Measurements from ENCODE around the gene CORO7.

The CORO7 gene

DNA sequence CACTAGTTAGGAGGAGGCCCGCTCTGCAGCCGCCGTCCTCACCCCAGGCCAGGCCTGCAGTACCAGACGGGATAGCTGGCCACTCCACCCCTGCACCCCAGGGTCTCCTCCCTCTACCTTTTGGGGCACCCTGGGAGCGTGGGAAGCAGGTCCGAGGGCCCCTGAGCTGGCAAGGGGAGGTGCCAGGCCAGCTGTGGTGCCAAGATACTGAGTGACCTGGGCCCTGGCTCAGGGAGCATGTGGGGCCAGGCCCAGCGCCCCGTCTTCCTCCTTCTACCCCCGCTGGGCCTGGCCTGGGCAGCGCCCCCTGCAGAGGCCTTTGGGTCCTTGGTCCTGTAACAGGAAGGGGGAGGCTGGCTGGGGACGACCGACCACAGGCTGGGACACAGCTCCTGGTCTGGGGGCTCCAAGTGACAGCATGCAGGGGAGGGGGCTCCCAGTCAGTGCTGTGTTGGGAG lies 78.2 kb downstream of the CORO7 start:
- TF ChIP-seq GABPA (IDR thresholded peaks at IDR 0.05; ENCODE audit: low read depth) (no peak), SPI1 (IDR thresholded peaks at IDR 0.05; ENCODE audit: borderline replicate concordance, low read depth) (no peak)
- TF ChIP-seq, protein P1, sequence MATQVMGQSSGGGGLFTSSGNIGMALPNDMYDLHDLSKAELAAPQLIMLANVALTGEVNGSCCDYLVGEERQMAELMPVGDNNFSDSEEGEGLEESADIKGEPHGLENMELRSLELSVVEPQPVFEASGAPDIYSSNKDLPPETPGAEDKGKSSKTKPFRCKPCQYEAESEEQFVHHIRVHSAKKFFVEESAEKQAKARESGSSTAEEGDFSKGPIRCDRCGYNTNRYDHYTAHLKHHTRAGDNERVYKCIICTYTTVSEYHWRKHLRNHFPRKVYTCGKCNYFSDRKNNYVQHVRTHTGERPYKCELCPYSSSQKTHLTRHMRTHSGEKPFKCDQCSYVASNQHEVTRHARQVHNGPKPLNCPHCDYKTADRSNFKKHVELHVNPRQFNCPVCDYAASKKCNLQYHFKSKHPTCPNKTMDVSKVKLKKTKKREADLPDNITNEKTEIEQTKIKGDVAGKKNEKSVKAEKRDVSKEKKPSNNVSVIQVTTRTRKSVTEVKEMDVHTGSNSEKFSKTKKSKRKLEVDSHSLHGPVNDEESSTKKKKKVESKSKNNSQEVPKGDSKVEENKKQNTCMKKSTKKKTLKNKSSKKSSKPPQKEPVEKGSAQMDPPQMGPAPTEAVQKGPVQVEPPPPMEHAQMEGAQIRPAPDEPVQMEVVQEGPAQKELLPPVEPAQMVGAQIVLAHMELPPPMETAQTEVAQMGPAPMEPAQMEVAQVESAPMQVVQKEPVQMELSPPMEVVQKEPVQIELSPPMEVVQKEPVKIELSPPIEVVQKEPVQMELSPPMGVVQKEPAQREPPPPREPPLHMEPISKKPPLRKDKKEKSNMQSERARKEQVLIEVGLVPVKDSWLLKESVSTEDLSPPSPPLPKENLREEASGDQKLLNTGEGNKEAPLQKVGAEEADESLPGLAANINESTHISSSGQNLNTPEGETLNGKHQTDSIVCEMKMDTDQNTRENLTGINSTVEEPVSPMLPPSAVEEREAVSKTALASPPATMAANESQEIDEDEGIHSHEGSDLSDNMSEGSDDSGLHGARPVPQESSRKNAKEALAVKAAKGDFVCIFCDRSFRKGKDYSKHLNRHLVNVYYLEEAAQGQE (IDR thresholded peaks at IDR 0.05; ENCODE audit: insufficient replicate concordance, low read depth), result no peak
- Histone ChIP-seq H3K27ac (replicated peaks) (no peak overlapping the region), H3K4me3 (replicated peaks; ENCODE audit: insufficient read depth, low read length) (no peak overlapping the region), H3K27me3 (ENCODE audit: insufficient read depth, poor library complexity, severe bottlenecking) (no peaks in the 10 kb centered on the region)
- no peak for DNase-seq (ENCODE audit: low read depth in 1 of 2, low spot score in 1 of 2)

GRCh38 chr16:4337540-4338088 lies 78.8 kb downstream of the CORO7 start:
- TF ChIP-seq, protein P2, sequence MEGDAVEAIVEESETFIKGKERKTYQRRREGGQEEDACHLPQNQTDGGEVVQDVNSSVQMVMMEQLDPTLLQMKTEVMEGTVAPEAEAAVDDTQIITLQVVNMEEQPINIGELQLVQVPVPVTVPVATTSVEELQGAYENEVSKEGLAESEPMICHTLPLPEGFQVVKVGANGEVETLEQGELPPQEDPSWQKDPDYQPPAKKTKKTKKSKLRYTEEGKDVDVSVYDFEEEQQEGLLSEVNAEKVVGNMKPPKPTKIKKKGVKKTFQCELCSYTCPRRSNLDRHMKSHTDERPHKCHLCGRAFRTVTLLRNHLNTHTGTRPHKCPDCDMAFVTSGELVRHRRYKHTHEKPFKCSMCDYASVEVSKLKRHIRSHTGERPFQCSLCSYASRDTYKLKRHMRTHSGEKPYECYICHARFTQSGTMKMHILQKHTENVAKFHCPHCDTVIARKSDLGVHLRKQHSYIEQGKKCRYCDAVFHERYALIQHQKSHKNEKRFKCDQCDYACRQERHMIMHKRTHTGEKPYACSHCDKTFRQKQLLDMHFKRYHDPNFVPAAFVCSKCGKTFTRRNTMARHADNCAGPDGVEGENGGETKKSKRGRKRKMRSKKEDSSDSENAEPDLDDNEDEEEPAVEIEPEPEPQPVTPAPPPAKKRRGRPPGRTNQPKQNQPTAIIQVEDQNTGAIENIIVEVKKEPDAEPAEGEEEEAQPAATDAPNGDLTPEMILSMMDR (IDR thresholded peaks at IDR 0.05; ENCODE audit: insufficient read depth, low read length), result no peak
- TF ChIP-seq GABPA (IDR thresholded peaks at IDR 0.05; ENCODE audit: low read depth), result no peak
- TF ChIP-seq POLR2AphosphoS5 (IDR thresholded peaks at IDR 0.05; ENCODE audit: low read depth), result no peak; the same call in 1 of the 2 replicates
- no peak for TF ChIP-seq SPI1 (IDR thresholded peaks at IDR 0.05; ENCODE audit: borderline replicate concordance, low read depth)
- TF ChIP-seq, protein P1 (IDR thresholded peaks at IDR 0.05; ENCODE audit: insufficient replicate concordance, low read depth), result no peak
- no peak overlapping the region for H3K27ac ChIP-seq (replicated peaks)
- DNase-seq (ENCODE audit: low read depth in 1 of 2, low spot score in 1 of 2), result no peak
- peaks cover 3% of the 10 kb centered on the region for H3K27me3 ChIP-seq (ENCODE audit: insufficient read depth, poor library complexity, severe bottlenecking)
- no peak overlapping the region for H3K4me3 ChIP-seq (replicated peaks; ENCODE audit: insufficient read depth, low read length)

DNA sequence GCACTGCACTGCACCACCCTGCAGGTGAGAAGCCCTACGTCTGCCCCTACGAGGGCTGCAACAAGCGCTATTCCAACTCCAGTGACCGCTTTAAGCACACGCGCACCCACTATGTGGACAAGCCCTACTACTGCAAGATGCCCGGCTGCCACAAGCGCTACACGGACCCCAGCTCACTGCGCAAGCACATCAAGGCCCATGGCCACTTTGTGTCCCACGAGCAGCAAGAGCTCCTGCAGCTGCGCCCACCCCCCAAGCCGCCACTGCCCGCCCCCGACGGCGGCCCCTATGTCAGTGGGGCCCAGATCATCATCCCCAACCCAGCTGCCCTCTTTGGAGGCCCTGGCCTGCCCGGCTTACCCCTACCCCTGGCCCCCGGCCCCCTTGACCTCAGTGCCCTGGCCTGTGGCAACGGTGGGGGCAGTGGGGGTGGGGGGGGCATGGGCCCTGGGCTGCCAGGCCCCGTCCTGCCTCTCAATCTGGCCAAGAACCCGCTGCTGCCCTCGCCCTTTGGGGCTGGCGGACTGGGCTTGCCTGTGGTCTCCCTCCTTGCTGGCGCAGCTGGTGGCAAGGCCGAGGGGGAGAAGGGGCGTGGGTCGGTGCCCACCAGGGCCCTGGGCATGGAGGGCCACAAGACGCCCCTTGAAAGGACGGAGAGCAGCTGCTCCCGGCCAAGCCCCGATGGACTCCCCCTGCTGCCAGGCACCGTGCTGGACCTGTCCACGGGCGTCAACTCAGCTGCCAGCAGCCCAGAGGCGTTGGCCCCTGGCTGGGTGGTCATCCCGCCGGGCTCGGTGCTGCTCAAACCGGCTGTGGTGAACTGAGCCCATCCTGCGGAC lies 79.5 kb downstream of the CORO7 start:
- peaks cover 3% of the 10 kb centered on the region for H3K27me3 ChIP-seq (ENCODE audit: insufficient read depth, poor library complexity, severe bottlenecking)
- no peak for DNase-seq (ENCODE audit: low read depth in 1 of 2, low spot score in 1 of 2)
- H3K4me3 ChIP-seq (replicated peaks; ENCODE audit: insufficient read depth, low read length), result no peak overlapping the region
- no peak overlapping the region for H3K27ac ChIP-seq (replicated peaks)
- TF ChIP-seq, protein P1 (IDR thresholded peaks at IDR 0.05; ENCODE audit: insufficient replicate concordance, low read depth), result no peak
- TF ChIP-seq POLR2AphosphoS5 (IDR thresholded peaks at IDR 0.05; ENCODE audit: low read depth), result no peak
- TF ChIP-seq SPI1 (IDR thresholded peaks at IDR 0.05; ENCODE audit: borderline replicate concordance, low read depth), result no peak
- TF ChIP-seq, protein P2 (IDR thresholded peaks at IDR 0.05; ENCODE audit: insufficient read depth, low read length), result no peak
- no peak for TF ChIP-seq GABPA (IDR thresholded peaks at IDR 0.05; ENCODE audit: low read depth)

Data from HL-60 (cell line).